Heart left ventricle (tissue), 16 donors: ENCODE data around the gene KCNMA1. TPM values are rescaled to one million over a fixed set of nuclear protein-coding genes. Genes with fewer than 3 reads are reported as not detected.
A peak's percentile ranks its signal among the peaks of the same experiment; 100 is the strongest.

Experiments used
- ATAC-seq, 4 donors: fragments of 200-7000 bp; cut with Tn5 transposase; one replicate each; pipeline ENCODE4 v1.9.1; 2020 to 2022; ENCODE audit warnings: moderate library complexity in 4 of 4, mild to moderate bottlenecking in 3 of 4, moderate number of reproducible peaks in 1 of 4
- DNase-seq, 5 donors: peaks; one replicate each; pipeline ENCODE4 v3.0.0-alpha.2; 2020
- H3K27ac ChIP-seq, 12 donors: fragments of 200-600 bp; sonication (generic) in 4 of 12; one replicate each; pipeline versions ENCODE4 v1.5.0 to v1.8.0; 2016 to 2022; ENCODE audit warnings: mild to moderate bottlenecking in 2 of 12
- H3K27me3 ChIP-seq, 9 donors: fragments of 200-600 bp; sonication (generic) in 2 of 9; one replicate each; pipeline versions ENCODE4 v1.5.1 to v1.8.0; 2016 to 2022; ENCODE audit warnings: mild to moderate bottlenecking in 3 of 9
- H3K36me3 ChIP-seq, 9 donors: fragments of 200-600 bp; sonication (generic) in 2 of 9; one replicate each; pipeline versions ENCODE4 v1.5.0 to v1.8.0; 2018 to 2022; ENCODE audit warnings: mild to moderate bottlenecking in 2 of 9
- H3K4me1 ChIP-seq, 12 donors: fragments of 200-600 bp; sonication (generic) in 4 of 12; one replicate each; pipeline versions ENCODE4 v1.5.0 to v1.8.0; 2016 to 2022; ENCODE audit warnings: mild to moderate bottlenecking in 3 of 12
- H3K4me3 ChIP-seq, 12 donors: fragments of 200-600 bp; sonication (generic) in 4 of 12; one replicate each; pipeline versions ENCODE4 v1.5.0 to v1.8.0; 2017 to 2022; ENCODE audit warnings: mild to moderate bottlenecking in 9 of 12, moderate library complexity in 4 of 12
- H3K9me3 ChIP-seq, 12 donors: fragments of 200-600 bp; sonication (generic) in 4 of 12; one replicate each; pipeline versions ENCODE4 v1.5.0 to v1.8.0; 2016 to 2022; ENCODE audit warnings: mild to moderate bottlenecking in 1 of 12
- CTCF ChIP-seq, 12 donors: fragments of 200-600 bp; sonication (generic) in 4 of 12; IDR thresholded peaks; one replicate each; pipeline versions ENCODE4 v1.5.0 to v1.8.0; 2018 to 2022; ENCODE audit warnings: antibody characterized with exemption in 12 of 12, mild to moderate bottlenecking in 5 of 12
- POLR2A ChIP-seq, 2 donors: fragments of 450-650 bp; IDR thresholded peaks; one replicate each; pipeline ENCODE4 v1.6.1; 2017; ENCODE audit warnings: antibody characterized with exemption in 2 of 2, mild to moderate bottlenecking in 2 of 2, moderate library complexity in 2 of 2
- WGBS, 4 donors: extraction: QIAGEN DNeasy Blood & Tissue Kit in 2 of 4; methylation state at CpG; one replicate each; pipeline versions ENCODE4 v1.1.5 to v1.1.7; 2013 to 2018; 5-methylcytosine and 5-hydroxymethylcytosine counted together
- intact Hi-C, 10 donors: fragments of 100-400 bp; cut with DNase I; formaldehyde crosslinking; loops; one replicate each; pipeline versions ENCODE4 v1.11.1 to v1.14.2; 2022
- polyA plus RNA-seq, 2 donors: library from polyadenylated mRNA; stranded (reverse); fragments of 200-250 nt; gene quantifications; one replicate each; pipeline ENCODE4 v1.2.3, GENCODE V29; 2013
- total RNA-seq, 9 donors: library from RNA; depleted of rRNA in 2 of 9; stranded (reverse); fragments of >200 nt in 2 of 9; fragmentation: NEBNext Ultra II Directional in 3 of 9; extraction: Animal tissue kit (Norgen Biotek cat#: 25700) in 3 of 9; gene quantifications; one replicate each; pipeline versions ENCODE4 v1.1.0 to v1.2.4, GENCODE V29; 2016 to 2023
- donor health status: ischemic (EF 13 %, LVEDD 7.1; RV severe dilation, severe dysfunction).
- donor health status: healthy with polysubstance abuse.
- donor health status: DM: no; HTN: yes; CAD: no.
- donor health status: DM: no; HTN: no; CAD: no.
- donor health status: ischemic (EF 25% LVEDD 6.9; RV normal size, moderate dysfunction).
- donor health status: ischemic (EF 25% LVEDD 5.7; RV mildly dilated, moderate dysfunction).
- donor health status: healthy.
- donor health status: DM: yes; HTN: yes; CAD: no.
- donor health status: ischemic (EF 35%, LVEDD 5.7; RV mildly dilated, moderate dysfunction).
- donor health status: nonischemic (EF 11% LVEDD 7.7; RV severe dilation, severe dysfunction).
- donor health status: DM: yes; HTN: yes; CAD: no.
- donor health status: PGD.
- donor health status: ischemic (EF 29% LVEDD 5.4; RV normal size, mild dysfunction).
- donor health status: nonischemic (EF 23%, LVEDD 6.1; RV moderate dilation, normal function).

Gene KCNMA1
- total and polyA plus RNA-seq, 11 donors, result 0.39 to 8.7 (median 1.7) TPM

GRCh38 chr10:77188521-77188920, 449.1 kb downstream of the KCNMA1 start:
- intact Hi-C loops, result no loop called here
- no peak for TF ChIP-seq POLR2A (IDR thresholded peaks at IDR 0.05)
- no peak for TF ChIP-seq CTCF (IDR thresholded peaks at IDR 0.05)
- Histone ChIP-seq H3K4me3 (no peak overlapping the region), H3K4me1 (no peaks in the 10 kb centered on the region), H3K27ac (peak overlapping the region in 1 of 12 donors; percentile 52), H3K36me3 (no peaks in the 10 kb centered on the region), H3K27me3 (peaks cover 0 to 19% (median 0%) of the 10 kb centered on the region in 9 donors), H3K9me3 (no peaks in the 10 kb centered on the region)
- no peak for DNase-seq
- ATAC-seq, result no peak

GRCh38 chr10:77188000-77188395, 449.6 kb downstream of the KCNMA1 start:
- Histone ChIP-seq H3K27me3 (peaks cover 0 to 19% (median 0%) of the 10 kb centered on the region in 9 donors), H3K4me3 (no peak overlapping the region), H3K27ac (peak overlapping the region in 1 of 12 donors; percentile 52), H3K4me1 (peaks cover 0 to 5% (median 0%) of the 10 kb centered on the region in 12 donors), H3K36me3 (no peaks in the 10 kb centered on the region), H3K9me3 (no peaks in the 10 kb centered on the region)
- ATAC-seq (no peak), DNase-seq (no peak)
- WGBS, 4 donors, result 75 to 93% (median 89%) methylated on average over 1 of the region's 1 CpG
- TF ChIP-seq POLR2A (IDR thresholded peaks at IDR 0.05) (no peak), CTCF (IDR thresholded peaks at IDR 0.05) (no peak)
- intact Hi-C loops, result no loop called here

GRCh38 chr10:77187376-77187999, 450.1 kb downstream of the KCNMA1 start:
- Histone ChIP-seq H3K27ac (peak overlapping the region in 1 of 12 donors; percentile 52), H3K4me1 (peaks cover 0 to 8% (median 0%) of the 10 kb centered on the region in 12 donors), H3K27me3 (peaks cover 0 to 16% (median 0%) of the 10 kb centered on the region in 9 donors), H3K9me3 (no peaks in the 10 kb centered on the region), H3K4me3 (no peak overlapping the region), H3K36me3 (no peaks in the 10 kb centered on the region)
- WGBS, 4 donors, result 65 to 75% (median 68%) methylated on average over 9 of the region's 9 CpGs
- intact Hi-C loops, result no loop called here
- ATAC-seq, result no peak
- DNase-seq, result no peak
- TF ChIP-seq CTCF (IDR thresholded peaks at IDR 0.05), result no peak
- no peak for TF ChIP-seq POLR2A (IDR thresholded peaks at IDR 0.05)

GRCh38 chr10:77186936-77187335, 450.7 kb downstream of the KCNMA1 start:
- TF ChIP-seq CTCF (IDR thresholded peaks at IDR 0.05) (no peak), POLR2A (IDR thresholded peaks at IDR 0.05) (no peak)
- H3K4me1 ChIP-seq, result peaks cover 0 to 10% (median 0%) of the 10 kb centered on the region in 12 donors
- peak overlapping the region in 1 of 12 donors; percentile 52 for H3K27ac ChIP-seq
- intact Hi-C loops, result no loop called here
- peaks cover 0 to 13% (median 0%) of the 10 kb centered on the region in 9 donors for H3K27me3 ChIP-seq
- H3K9me3 ChIP-seq, result no peaks in the 10 kb centered on the region
- no peak overlapping the region for H3K4me3 ChIP-seq
- H3K36me3 ChIP-seq, result no peaks in the 10 kb centered on the region
- ATAC-seq (no peak), DNase-seq (no peak)
- 72 to 88% (median 81%) methylated on average over 3 of the region's 3 CpGs for WGBS, 4 donors
